ENCODE measurements around the gene TMEM204.

The TMEM204 gene

GRCh38 chr16:1502092-1503004, 31.1 kb upstream of the TMEM204 start:
- Histone ChIP-seq H3K4me1 (no peaks in the 10 kb centered on the region), H3K9me3 (no peaks in the 10 kb centered on the region), H3K36me3 (peaks cover 56% of the 10 kb centered on the region), H3K27me3 (no peaks in the 10 kb centered on the region), H3K4me3 (ENCODE audit: low read depth, low read length) (no peak overlapping the region)
- no peak for DNase-seq
- no peak for TF ChIP-seq CTCF (IDR thresholded peaks at IDR 0.05; ENCODE audit: low read depth, low read length)

GRCh38 chr16:1503110-1503955, 30.1 kb upstream of the TMEM204 start:
- Histone ChIP-seq H3K9me3 (no peaks in the 10 kb centered on the region), H3K4me1 (peaks cover under 1% of the 10 kb centered on the region), H3K36me3 (peaks cover 54% of the 10 kb centered on the region), H3K4me3 (ENCODE audit: low read depth, low read length) (no peak overlapping the region), H3K27me3 (no peaks in the 10 kb centered on the region)
- TF ChIP-seq CTCF (IDR thresholded peaks at IDR 0.05; ENCODE audit: low read depth, low read length), result no peak
- DNase-seq, result no peak

GRCh38 chr16:1505073-1505844, 28.2 kb upstream of the TMEM204 start:
- Histone ChIP-seq H3K9me3 (no peaks in the 10 kb centered on the region), H3K27me3 (no peaks in the 10 kb centered on the region), H3K4me1 (peaks cover 14% of the 10 kb centered on the region), H3K36me3 (peaks cover 43% of the 10 kb centered on the region), H3K4me3 (ENCODE audit: low read depth, low read length) (no peak overlapping the region)
- no peak for TF ChIP-seq CTCF (IDR thresholded peaks at IDR 0.05; ENCODE audit: low read depth, low read length)
- no peak for DNase-seq

DNA sequence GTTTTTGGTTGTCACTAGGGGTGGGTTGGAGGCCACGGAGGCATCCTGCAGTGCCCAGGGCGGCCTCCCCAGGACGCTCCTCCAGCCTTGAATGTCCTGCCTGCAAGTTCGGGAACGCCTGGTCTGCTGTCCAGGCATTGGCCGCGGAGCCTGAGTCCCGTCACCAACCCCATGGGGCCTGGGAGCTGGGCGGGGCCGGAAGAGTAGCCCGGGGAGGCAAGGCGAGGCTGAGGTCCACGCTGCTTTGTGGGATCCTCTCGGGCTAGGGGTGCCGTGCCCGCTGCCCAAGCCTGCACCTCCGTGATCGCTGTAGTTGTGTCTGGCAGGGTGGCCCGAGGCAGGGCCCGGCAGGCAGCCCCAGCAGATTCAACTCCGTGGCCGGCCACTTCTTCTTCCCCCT, 27.6 kb upstream of the TMEM204 start:
- no peaks in the 10 kb centered on the region for H3K9me3 ChIP-seq
- TF ChIP-seq CTCF (IDR thresholded peaks at IDR 0.05; ENCODE audit: low read depth, low read length), result no peak
- no peak overlapping the region for H3K4me3 ChIP-seq (ENCODE audit: low read depth, low read length)
- peaks cover 17% of the 10 kb centered on the region for H3K4me1 ChIP-seq
- H3K27me3 ChIP-seq, result no peaks in the 10 kb centered on the region
- H3K36me3 ChIP-seq, result peaks cover 43% of the 10 kb centered on the region
- no peak for DNase-seq

DNA sequence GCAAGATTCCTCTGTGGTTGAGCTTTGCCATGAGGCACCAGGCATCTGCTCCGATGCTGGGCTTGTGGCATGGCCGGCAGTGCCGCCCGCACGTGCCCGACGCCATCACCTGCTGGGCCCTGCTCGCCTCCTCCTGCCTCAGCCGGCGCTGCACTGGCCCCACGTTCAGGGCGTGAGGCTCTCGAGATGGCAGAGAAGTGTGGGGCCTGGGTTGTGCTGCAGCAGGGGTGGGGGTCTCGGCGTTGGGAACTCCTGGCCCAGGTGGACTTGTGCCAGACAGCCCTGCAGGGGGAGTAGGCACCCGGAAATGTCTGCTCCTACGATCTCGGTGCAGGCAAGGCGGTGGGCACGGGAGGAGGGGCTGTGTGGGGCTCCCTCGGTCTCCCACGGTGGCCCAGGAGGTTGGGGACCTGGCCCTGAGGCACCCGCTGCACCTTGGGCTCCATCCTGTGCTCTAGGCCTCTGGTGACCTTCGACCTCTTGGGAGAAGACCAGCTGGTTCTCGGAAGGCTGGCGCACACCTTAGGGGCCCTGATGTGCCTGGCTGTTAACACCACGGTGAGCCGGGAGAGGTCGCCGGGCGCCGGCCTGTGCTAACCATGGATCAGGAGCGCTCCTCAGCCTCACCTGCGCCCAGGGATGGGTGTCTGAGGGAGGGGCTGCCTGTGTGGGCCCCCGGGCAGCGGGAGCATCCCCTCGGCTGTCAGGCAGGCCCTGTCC, 26.8 kb upstream of the TMEM204 start:
- no peak for DNase-seq
- peaks cover 17% of the 10 kb centered on the region for H3K4me1 ChIP-seq
- H3K27me3 ChIP-seq, result no peaks in the 10 kb centered on the region
- no peak overlapping the region for H3K4me3 ChIP-seq (ENCODE audit: low read depth, low read length)
- no peaks in the 10 kb centered on the region for H3K9me3 ChIP-seq
- H3K36me3 ChIP-seq, result peaks cover 38% of the 10 kb centered on the region
- TF ChIP-seq CTCF (IDR thresholded peaks at IDR 0.05; ENCODE audit: low read depth, low read length), result no peak
